AG08396 (cell line): ENCODE measurements around the gene ENTHD1.

Experiments used
- DNase-seq: peaks from one replicate; pipeline ENCODE4 v3.0.0; 2012; ENCODE audit warnings: low spot score, mixed read lengths

The ENTHD1 gene

GRCh38 chr22:39893526-39893925, at the start of gene ENTHD1:
ENTHD1 (minus strand) TSS chr22:39893760; CDS start chr22:39887748, 6,012 bp downstream.
- no peak for DNase-seq

GRCh38 chr22:39943337-39943736, 49.8 kb upstream of the ENTHD1 start:
- no peak for DNase-seq

GRCh38 chr22:39942439-39943230, 49.1 kb upstream of the ENTHD1 start:
- no peak for DNase-seq

GRCh38 chr22:39941601-39942000, 48.0 kb upstream of the ENTHD1 start:
- DNase-seq, result no peak

GRCh38 chr22:39940757-39941305, 47.3 kb upstream of the ENTHD1 start:
- no peak for DNase-seq

DNA sequence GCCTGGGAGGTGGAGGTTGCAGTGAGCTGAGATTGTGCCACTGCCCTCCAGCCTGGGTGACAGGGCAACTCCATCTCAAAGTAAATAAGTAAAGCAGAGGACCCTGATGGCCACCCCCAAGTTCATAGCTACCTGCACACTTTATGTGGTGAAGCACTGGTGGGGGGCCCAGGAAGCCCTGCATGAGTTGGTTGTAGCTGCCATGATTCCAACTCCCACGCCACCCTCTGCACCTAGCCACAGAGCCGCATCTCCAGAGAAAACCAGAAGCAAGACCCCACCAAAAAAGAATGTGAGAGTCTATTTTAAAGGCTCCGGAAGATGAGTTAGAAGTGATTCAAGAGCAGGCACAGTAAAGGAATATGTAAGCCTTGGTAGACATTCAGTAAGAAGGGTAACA, 46.3 kb upstream of the ENTHD1 start:
- no peak for DNase-seq

- no peak for DNase-seq
These were observed 45.0 kb upstream of the ENTHD1 start for GRCh38 chr22:39938509-39939111.

- DNase-seq, result no peak
These were observed 44.3 kb upstream of the ENTHD1 start for GRCh38 chr22:39937906-39938305.

DNA sequence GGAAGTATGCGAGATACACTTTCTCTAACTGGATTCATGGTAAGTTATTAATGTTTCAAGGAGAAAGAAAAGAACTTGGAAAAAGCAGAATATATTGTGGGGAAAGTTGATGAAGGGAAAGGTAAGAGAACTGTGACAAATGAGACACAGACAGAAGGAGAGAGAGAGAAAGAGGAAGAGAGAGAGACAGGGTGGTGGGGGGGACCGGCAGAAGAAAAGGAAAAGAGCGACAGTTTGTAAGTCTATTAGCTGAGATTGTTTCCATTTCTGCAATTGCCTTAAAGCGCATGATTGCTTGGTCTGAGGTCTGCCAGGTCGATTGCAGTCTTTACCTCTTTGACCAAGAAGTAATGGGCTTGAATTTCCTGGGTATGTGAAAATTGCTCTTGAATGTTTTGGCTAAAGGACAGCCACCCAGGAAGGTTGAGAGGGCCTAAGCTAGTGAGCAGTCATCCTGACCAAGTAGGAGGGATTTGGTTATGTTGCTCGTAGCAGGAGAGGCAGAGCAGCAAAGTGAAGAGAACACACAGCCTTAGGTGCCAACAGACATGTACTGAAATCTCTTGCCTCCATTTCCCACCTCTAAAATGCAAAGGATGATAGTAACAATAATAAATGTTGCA, 43.1 kb upstream of the ENTHD1 start:
- no peak for DNase-seq

GRCh38 chr22:39935612-39936011, 42.1 kb upstream of the ENTHD1 start:
- DNase-seq, result no peak

GRCh38 chr22:39935116-39935515, 41.6 kb upstream of the ENTHD1 start:
- no peak for DNase-seq

DNA sequence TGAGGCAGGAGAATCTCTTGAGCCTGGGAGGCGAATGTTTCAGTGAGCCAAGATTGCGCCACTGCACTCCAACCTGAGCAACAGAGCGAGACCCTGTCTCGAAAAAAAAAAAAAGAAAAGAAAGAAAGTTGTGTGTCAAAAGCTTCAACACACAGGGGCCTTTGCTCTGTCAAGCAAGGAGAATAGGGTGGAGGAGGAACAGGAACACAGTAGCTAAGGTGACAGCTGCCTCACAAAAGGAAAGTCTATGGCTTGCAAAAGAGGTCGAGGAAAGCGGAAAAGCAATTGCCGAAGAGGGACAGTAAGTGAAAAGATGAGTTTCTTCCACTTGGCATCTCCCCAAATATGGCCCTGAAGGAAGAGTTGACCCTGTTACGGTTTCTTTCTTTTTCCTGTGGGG, 40.2 kb upstream of the ENTHD1 start:
- DNase-seq, result no peak

- peak; percentile 13 for DNase-seq
These were observed 39.5 kb upstream of the ENTHD1 start for GRCh38 chr22:39932918-39933649.

- DNase-seq, result no peak
These were observed 38.6 kb upstream of the ENTHD1 start for GRCh38 chr22:39932166-39932565.

GRCh38 chr22:39931251-39931650, 37.7 kb upstream of the ENTHD1 start:
- no peak for DNase-seq

GRCh38 chr22:39928536-39929520, 35.3 kb upstream of the ENTHD1 start:
- no peak for DNase-seq

- DNase-seq, result no peak
These were observed 34.0 kb upstream of the ENTHD1 start for GRCh38 chr22:39927544-39927943.

DNA sequence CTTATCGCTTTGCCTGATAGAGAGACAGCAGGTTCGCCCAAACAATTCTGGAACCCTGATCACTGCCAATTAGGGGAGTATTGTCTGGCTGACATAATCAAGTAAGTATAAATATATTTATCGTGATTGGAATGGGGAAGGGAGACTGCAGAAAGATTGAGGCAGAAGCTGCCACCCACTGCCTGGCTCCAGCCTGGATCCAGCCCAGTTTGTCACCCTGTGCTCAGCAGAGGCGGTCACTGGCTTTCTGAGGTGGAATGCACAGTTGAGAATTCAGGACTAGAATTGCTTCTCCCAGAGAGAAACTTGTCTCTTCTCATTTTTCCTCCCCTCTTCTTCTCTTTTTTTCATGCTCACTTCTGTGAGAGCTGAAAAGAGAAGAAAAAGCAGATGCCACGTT, 33.2 kb upstream of the ENTHD1 start:
- DNase-seq, result no peak

DNA sequence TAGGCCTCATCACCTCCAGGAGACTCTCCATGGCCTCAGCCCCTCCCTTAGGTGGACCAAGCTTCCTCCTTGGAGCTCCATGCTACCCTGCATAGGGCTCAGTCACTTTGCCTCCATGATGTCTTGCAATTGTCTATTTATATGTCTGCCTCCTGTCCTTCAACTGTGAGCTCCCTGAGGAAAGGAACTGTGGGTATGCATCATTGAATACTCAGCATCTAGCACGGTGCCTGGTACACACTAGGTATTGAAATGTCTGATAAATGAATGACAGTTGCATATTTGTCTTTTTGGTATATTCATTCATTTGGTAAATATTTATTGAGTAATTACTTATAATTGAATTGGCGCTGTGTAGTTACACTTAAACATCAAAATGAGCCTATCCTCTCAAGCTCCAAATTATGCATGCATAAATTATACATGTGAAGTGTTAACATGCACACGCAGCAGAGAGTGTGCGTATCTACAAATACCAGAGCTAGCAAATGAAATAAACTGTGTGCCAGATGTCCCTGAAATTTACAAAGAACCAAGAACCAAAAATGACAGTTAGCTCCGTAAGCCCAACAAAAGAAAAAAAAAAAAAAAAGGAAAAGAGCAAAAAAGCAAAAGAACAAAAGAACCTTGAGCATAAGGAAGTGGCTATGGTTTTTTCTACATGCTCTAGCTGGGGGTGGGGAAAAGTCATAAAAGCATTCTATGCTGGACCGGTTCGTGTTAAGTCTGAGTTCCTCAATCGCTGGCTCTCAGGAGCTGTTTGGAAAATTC, 32.5 kb upstream of the ENTHD1 start:
- DNase-seq, result no peak

DNA sequence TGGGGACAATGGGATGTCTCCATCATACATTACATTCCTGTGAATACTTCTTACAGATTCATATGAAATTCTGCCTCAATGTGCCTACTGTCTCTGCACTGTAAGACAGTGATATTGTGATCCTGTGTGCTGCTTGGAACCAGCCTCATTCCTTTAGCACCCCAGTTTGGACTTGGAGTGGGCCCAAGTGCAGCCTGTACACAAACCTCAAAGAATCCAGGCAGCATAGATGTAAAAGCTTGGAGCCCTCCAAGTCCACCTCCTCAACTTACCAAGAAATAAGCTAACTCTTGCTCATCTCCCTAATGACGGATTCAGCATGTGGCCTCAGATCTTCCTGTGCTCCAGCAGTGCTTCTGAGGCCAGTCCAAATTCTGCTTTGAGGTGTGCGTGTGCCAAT, 31.7 kb upstream of the ENTHD1 start:
- no peak for DNase-seq
